Nephron (organoid): Measurements from ENCODE around the gene OLFM3.

Source experiments
- H3K27ac Mint-ChIP-seq, 3 experiments: 2 replicates each; pipeline ENCODE4 v1.8.0; 2020; ENCODE audit warnings: mixed read lengths in 3 of 3, mild to moderate bottlenecking in 2 of 3, moderate library complexity in 1 of 3
- H3K27me3 Mint-ChIP-seq: 2 replicates; pipeline ENCODE4 v1.8.0; 2021; ENCODE audit warnings: low read depth, mild to moderate bottlenecking, moderate library complexity, mixed read lengths
- H3K36me3 Mint-ChIP-seq: 2 replicates; pipeline ENCODE4 v1.8.0; 2020; ENCODE audit warnings: low read depth, mixed read lengths
- H3K4me1 Mint-ChIP-seq: 2 replicates; pipeline ENCODE4 v1.8.0; 2020; ENCODE audit warnings: mixed read lengths
- H3K4me3 Mint-ChIP-seq, 3 experiments: 2 replicates each; pipeline ENCODE4 v1.8.0; 2020; ENCODE audit warnings: mild to moderate bottlenecking in 3 of 3, mixed read lengths in 3 of 3, moderate library complexity in 2 of 3
- H3K9me3 Mint-ChIP-seq: 2 replicates; pipeline ENCODE4 v1.8.0; 2020; ENCODE audit warnings: mixed read lengths
- CTCF ChIP-seq, 3 experiments: fragments of 200-600 bp; sonication (generic); IDR thresholded peaks; one replicate each; pipeline ENCODE4 v1.5.0; 2021; ENCODE audit warnings: antibody characterized with exemption in 3 of 3; ENCODE audit not compliant: unreplicated experiment in 3 of 3

The OLFM3 gene

GRCh38 chr1:101769520-101769919, 227.2 kb downstream of the OLFM3 start:
- H3K4me1 Mint-ChIP-seq: no peaks in the 10 kb centered on the region
- TF ChIP-seq CTCF (IDR thresholded peaks at IDR 0.05; ENCODE audit: unreplicated experiment in 3 of 3): peak in 2 of 3 experiments; percentile 42 to 43
- H3K9me3 Mint-ChIP-seq: no peaks in the 10 kb centered on the region
- H3K4me3 Mint-ChIP-seq: no peak overlapping the region
- no peak overlapping the region for H3K27ac Mint-ChIP-seq
- no peaks in the 10 kb centered on the region for H3K27me3 Mint-ChIP-seq
- no peaks in the 10 kb centered on the region for H3K36me3 Mint-ChIP-seq

- Mint-ChIP-seq H3K36me3 (no peaks in the 10 kb centered on the region), H3K4me3 (no peak overlapping the region), H3K9me3 (peaks cover 2% of the 10 kb centered on the region), H3K27ac (no peak overlapping the region), H3K27me3 (no peaks in the 10 kb centered on the region), H3K4me1 (no peaks in the 10 kb centered on the region)
- TF ChIP-seq CTCF (IDR thresholded peaks at IDR 0.05; ENCODE audit: unreplicated experiment in 3 of 3): no peak
Observed at GRCh38 chr1:101757985-101758384, 238.7 kb downstream of the OLFM3 start.

GRCh38 chr1:101756411-101756810, 240.3 kb downstream of the OLFM3 start:
- TF ChIP-seq CTCF (IDR thresholded peaks at IDR 0.05; ENCODE audit: unreplicated experiment in 3 of 3): no peak
- Mint-ChIP-seq H3K4me3 (no peak overlapping the region), H3K4me1 (no peaks in the 10 kb centered on the region), H3K27me3 (no peaks in the 10 kb centered on the region), H3K36me3 (no peaks in the 10 kb centered on the region), H3K27ac (no peak overlapping the region), H3K9me3 (peaks cover 2% of the 10 kb centered on the region)
